Neural cell (in vitro differentiated cells): ENCODE results near the gene TMEM116. TPM values are rescaled to one million over a fixed set of nuclear protein-coding genes. Genes with fewer than 3 reads are reported as not detected.

Experiments
- H2AFZ ChIP-seq: fragments of 200-600, 300-800 bp; sonication (generic), shearing (Covaris generic); 2 replicates; pipeline ENCODE4 v1.6.0; 2014; ENCODE audit warnings: low read depth, mild to moderate bottlenecking, antibody characterized with exemption, low read length, moderate library complexity
- H3F3A ChIP-seq: fragments of 200-600 bp; shearing (Covaris generic); 2 replicates; pipeline ENCODE4 v1.6.1; 2016; ENCODE audit warnings: mild to moderate bottlenecking, moderate library complexity, mixed read lengths, antibody characterized with exemption, low read length; ENCODE audit not compliant: insufficient read depth, poor library complexity, severe bottlenecking
- H3K27ac ChIP-seq: fragments of 200-600, 300-800 bp; sonication (generic), shearing (Covaris generic); 2 replicates; pipeline ENCODE4 v1.5.1; 2014; ENCODE audit warnings: mild to moderate bottlenecking, low read length, moderate library complexity
- H3K27me3 ChIP-seq: fragments of 300-800, 200-600 bp; sonication (generic), shearing (Covaris generic); 2 replicates; pipeline ENCODE4 v1.6.0; 2014; ENCODE audit warnings: mild to moderate bottlenecking, low read depth, low read length, moderate library complexity; ENCODE audit not compliant: insufficient read depth
- H3K36me3 ChIP-seq: fragments of 300-800, 200-600 bp; sonication (generic), shearing (Covaris generic); 2 replicates; pipeline ENCODE4 v1.5.1; 2014; ENCODE audit warnings: mild to moderate bottlenecking, antibody characterized with exemption, low read length, moderate library complexity; ENCODE audit not compliant: insufficient read depth
- H3K4me2 ChIP-seq: fragments of 300-800, 200-600 bp; sonication (generic), shearing (Covaris generic); 2 replicates; pipeline ENCODE4 v1.6.0; 2014; ENCODE audit warnings: mild to moderate bottlenecking, low read length
- H3K4me3 ChIP-seq: fragments of 300-800, 200-600 bp; sonication (generic), shearing (Covaris generic); 2 replicates; pipeline ENCODE4 v1.5.1; 2014; ENCODE audit warnings: mild to moderate bottlenecking, low read length, moderate library complexity
- H3K79me2 ChIP-seq: fragments of 200-600 bp; shearing (Covaris generic); replicated peaks from 2 replicates; pipeline ENCODE4 v1.6.0; 2014; ENCODE audit warnings: mild to moderate bottlenecking, low read length, moderate library complexity; ENCODE audit not compliant: insufficient read depth
- H3K9ac ChIP-seq: fragments of 300-800, 200-600 bp; sonication (generic), shearing (Covaris generic); 2 replicates; pipeline ENCODE4 v1.6.1; 2016; ENCODE audit warnings: mild to moderate bottlenecking, low read length, mixed read lengths
- H3K9me2 ChIP-seq: fragments of 200-600 bp; shearing (Covaris generic); 2 replicates; pipeline ENCODE4 v1.6.1; 2016; ENCODE audit warnings: mild to moderate bottlenecking, low read length, mixed read lengths; ENCODE audit not compliant: insufficient read depth
- H3K9me3 ChIP-seq: fragments of 200-600, 300-800 bp; sonication (generic), shearing (Covaris generic); 2 replicates; pipeline ENCODE4 v1.6.1; 2016; ENCODE audit warnings: mild to moderate bottlenecking, mixed run types, low read length, moderate library complexity, mixed read lengths
- H4K20me1 ChIP-seq: fragments of 200-600 bp; shearing (Covaris generic); 2 replicates; pipeline ENCODE4 v1.6.1; 2016; ENCODE audit warnings: mild to moderate bottlenecking, mixed run types; ENCODE audit not compliant: insufficient read depth
- EP300 ChIP-seq: fragments of 450-650 bp; conservative IDR thresholded peaks from 2 replicates; pipeline ENCODE4 v1.6.1; 2014; ENCODE audit warnings: antibody characterized with exemption, mild to moderate bottlenecking, moderate library complexity; ENCODE audit not compliant: poor library complexity, severe bottlenecking
- EZH2 ChIP-seq: fragments of 200-600, 300-800 bp; shearing (Covaris generic), sonication (generic); IDR thresholded peaks from 2 replicates; pipeline ENCODE4 v1.6.1; 2014; ENCODE audit warnings: antibody characterized with exemption, low read length, borderline replicate concordance, mild to moderate bottlenecking; ENCODE audit not compliant: insufficient read depth, poor library complexity, severe bottlenecking
- MXI1 ChIP-seq: fragments of 450-650 bp; conservative IDR thresholded peaks from 2 replicates; pipeline ENCODE4 v1.6.1; 2014; ENCODE audit warnings: antibody characterized with exemption, mild to moderate bottlenecking; ENCODE audit not compliant: poor library complexity, severe bottlenecking
- POLR2AphosphoS5 ChIP-seq: IDR thresholded peaks from 2 replicates; pipeline ENCODE4 v1.6.1; 2012
- RAD21 ChIP-seq: fragments of 450-650 bp; conservative IDR thresholded peaks from 2 replicates; pipeline ENCODE4 v1.6.1; 2014; ENCODE audit warnings: antibody characterized with exemption, mild to moderate bottlenecking, moderate library complexity
- SMC3 ChIP-seq: fragments of 450-650 bp; conservative IDR thresholded peaks from 2 replicates; pipeline ENCODE4 v1.6.1; 2014; ENCODE audit warnings: antibody characterized with exemption, mild to moderate bottlenecking, moderate library complexity; ENCODE audit not compliant: poor library complexity
- TAF1 ChIP-seq: IDR thresholded peaks from 2 replicates; pipeline ENCODE4 v1.6.1; 2012; ENCODE audit warnings: low read depth
- polyA plus RNA-seq: library from polyadenylated mRNA; depleted of rRNA; stranded (reverse); fragments of >200 nt; gene quantifications from 2 replicates; pipeline ENCODE4 v1.2.3, GENCODE V29; 2014
- TF ChIP-seq, protein P1 (sequence below): IDR thresholded peaks from 2 replicates; pipeline ENCODE4 v1.6.1; 2012; ENCODE audit warnings: borderline replicate concordance
- TF ChIP-seq, protein P2 (sequence below): fragments of 450-650 bp; IDR thresholded peaks from 2 replicates; pipeline ENCODE4 v1.5.1; 2014; ENCODE audit warnings: antibody characterized with exemption, mild to moderate bottlenecking, moderate library complexity; ENCODE audit not compliant: poor library complexity, severe bottlenecking

Gene TMEM116
- polyA plus RNA-seq, 1 donor from 2014 or later: 15.4 TPM

DNA sequence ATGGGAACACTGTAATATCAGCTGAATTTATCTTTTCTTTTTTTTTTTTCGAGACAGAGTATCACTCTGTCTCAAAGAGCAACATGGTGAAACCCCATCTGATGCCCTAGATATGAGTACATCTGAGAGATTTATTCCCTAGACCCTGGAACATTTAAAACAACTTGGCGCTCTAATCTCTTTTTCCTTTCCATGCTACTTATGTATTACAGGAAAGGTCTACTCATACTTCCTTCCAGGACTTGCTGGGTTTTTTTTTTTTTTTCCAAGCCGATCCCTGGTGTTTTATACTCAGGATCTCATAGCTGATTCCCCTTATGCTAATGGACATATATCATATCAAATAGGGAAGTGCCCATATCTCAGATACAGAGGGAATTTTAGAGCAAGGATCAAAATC, 87.8 kb downstream of the TMEM116 start:
- Histone ChIP-seq H3F3A (no peaks in the 10 kb centered on the region), H3K36me3 (no peaks in the 10 kb centered on the region), H4K20me1 (no peaks in the 10 kb centered on the region), H3K9me2 (no peaks in the 10 kb centered on the region), H3K9ac (no peak overlapping the region), H3K4me3 (no peak overlapping the region), H3K4me2 (no peak overlapping the region), H2AFZ (no peak overlapping the region), H3K27ac (no peak overlapping the region), H3K9me3 (no peaks in the 10 kb centered on the region), H3K79me2 (no peaks in the 10 kb centered on the region), H3K27me3 (no peaks in the 10 kb centered on the region)
- TF ChIP-seq RAD21 (no peak), EP300 (no peak), MXI1 (no peak), EZH2 (no peak), TAF1 (no peak), SMC3 (no peak), POLR2AphosphoS5 (no peak)
- TF ChIP-seq, protein P1, sequence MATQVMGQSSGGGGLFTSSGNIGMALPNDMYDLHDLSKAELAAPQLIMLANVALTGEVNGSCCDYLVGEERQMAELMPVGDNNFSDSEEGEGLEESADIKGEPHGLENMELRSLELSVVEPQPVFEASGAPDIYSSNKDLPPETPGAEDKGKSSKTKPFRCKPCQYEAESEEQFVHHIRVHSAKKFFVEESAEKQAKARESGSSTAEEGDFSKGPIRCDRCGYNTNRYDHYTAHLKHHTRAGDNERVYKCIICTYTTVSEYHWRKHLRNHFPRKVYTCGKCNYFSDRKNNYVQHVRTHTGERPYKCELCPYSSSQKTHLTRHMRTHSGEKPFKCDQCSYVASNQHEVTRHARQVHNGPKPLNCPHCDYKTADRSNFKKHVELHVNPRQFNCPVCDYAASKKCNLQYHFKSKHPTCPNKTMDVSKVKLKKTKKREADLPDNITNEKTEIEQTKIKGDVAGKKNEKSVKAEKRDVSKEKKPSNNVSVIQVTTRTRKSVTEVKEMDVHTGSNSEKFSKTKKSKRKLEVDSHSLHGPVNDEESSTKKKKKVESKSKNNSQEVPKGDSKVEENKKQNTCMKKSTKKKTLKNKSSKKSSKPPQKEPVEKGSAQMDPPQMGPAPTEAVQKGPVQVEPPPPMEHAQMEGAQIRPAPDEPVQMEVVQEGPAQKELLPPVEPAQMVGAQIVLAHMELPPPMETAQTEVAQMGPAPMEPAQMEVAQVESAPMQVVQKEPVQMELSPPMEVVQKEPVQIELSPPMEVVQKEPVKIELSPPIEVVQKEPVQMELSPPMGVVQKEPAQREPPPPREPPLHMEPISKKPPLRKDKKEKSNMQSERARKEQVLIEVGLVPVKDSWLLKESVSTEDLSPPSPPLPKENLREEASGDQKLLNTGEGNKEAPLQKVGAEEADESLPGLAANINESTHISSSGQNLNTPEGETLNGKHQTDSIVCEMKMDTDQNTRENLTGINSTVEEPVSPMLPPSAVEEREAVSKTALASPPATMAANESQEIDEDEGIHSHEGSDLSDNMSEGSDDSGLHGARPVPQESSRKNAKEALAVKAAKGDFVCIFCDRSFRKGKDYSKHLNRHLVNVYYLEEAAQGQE: no peak
- TF ChIP-seq, protein P2, sequence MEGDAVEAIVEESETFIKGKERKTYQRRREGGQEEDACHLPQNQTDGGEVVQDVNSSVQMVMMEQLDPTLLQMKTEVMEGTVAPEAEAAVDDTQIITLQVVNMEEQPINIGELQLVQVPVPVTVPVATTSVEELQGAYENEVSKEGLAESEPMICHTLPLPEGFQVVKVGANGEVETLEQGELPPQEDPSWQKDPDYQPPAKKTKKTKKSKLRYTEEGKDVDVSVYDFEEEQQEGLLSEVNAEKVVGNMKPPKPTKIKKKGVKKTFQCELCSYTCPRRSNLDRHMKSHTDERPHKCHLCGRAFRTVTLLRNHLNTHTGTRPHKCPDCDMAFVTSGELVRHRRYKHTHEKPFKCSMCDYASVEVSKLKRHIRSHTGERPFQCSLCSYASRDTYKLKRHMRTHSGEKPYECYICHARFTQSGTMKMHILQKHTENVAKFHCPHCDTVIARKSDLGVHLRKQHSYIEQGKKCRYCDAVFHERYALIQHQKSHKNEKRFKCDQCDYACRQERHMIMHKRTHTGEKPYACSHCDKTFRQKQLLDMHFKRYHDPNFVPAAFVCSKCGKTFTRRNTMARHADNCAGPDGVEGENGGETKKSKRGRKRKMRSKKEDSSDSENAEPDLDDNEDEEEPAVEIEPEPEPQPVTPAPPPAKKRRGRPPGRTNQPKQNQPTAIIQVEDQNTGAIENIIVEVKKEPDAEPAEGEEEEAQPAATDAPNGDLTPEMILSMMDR: no peak

DNA sequence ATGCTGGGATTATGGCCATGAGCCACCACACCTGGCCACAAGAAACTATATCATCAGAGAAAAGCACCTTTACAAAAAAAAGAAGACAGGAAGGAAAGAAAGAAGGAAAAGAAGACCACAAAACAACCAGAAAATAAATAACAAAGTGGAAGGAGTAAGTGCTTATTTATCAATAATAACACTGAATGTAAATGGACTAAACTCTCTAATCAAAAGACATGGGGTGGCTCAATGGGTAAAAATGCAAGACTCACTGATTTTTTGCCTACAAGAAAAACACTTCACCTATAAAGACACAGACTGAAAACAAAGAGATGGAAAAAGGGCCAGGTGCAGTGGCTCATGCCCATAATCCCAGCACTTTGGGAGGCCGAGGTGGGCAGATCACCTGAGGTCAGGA, 105.2 kb downstream of the TMEM116 start:
- Histone ChIP-seq H3K36me3 (peaks cover 6% of the 10 kb centered on the region), H2AFZ (no peak overlapping the region), H3K9me3 (no peaks in the 10 kb centered on the region), H3K79me2 (no peaks in the 10 kb centered on the region), H3K27me3 (no peaks in the 10 kb centered on the region), H4K20me1 (no peaks in the 10 kb centered on the region), H3F3A (no peaks in the 10 kb centered on the region), H3K27ac (no peak overlapping the region), H3K9ac (no peak overlapping the region), H3K9me2 (no peaks in the 10 kb centered on the region), H3K4me3 (no peak overlapping the region), H3K4me2 (no peak overlapping the region)
- TF ChIP-seq, protein P2: no peak
- TF ChIP-seq EZH2 (no peak), POLR2AphosphoS5 (no peak), TAF1 (no peak)
